GM21528 (cell line): ENCODE data around the gene C16orf95.

ENCODE experiments used
- ATAC-seq: cut with Tn5 transposase; IDR thresholded peaks from one replicate; pipeline ENCODE4 v1.9.1; 2021; ENCODE audit warnings: mild to moderate bottlenecking, moderate library complexity; ENCODE audit not compliant: unreplicated experiment, low FRiP score

Gene C16orf95

GRCh38 chr16:87333581-87334331, 16.6 kb upstream of the C16orf95 start:
- no peak for ATAC-seq

- no peak for ATAC-seq
These were observed 15.9 kb upstream of the C16orf95 start for GRCh38 chr16:87333101-87333500.

- no peak for ATAC-seq
These were observed 15.0 kb upstream of the C16orf95 start for GRCh38 chr16:87332150-87332549.

- ATAC-seq, result no peak
These were observed 14.1 kb upstream of the C16orf95 start for GRCh38 chr16:87331241-87331801.

- no peak for ATAC-seq
These were observed 13.5 kb upstream of the C16orf95 start for GRCh38 chr16:87330646-87331045.

- ATAC-seq, result no peak
These were observed 13.0 kb upstream of the C16orf95 start for GRCh38 chr16:87330257-87330624.

GRCh38 chr16:87329436-87330256, 12.5 kb upstream of the C16orf95 start:
- ATAC-seq, result no peak

- no peak for ATAC-seq
These were observed 11.7 kb upstream of the C16orf95 start for GRCh38 chr16:87328846-87329245.

GRCh38 chr16:87327798-87328495, 10.8 kb upstream of the C16orf95 start:
- no peak for ATAC-seq

GRCh38 chr16:87326151-87326571, 9.0 kb upstream of the C16orf95 start:
- no peak for ATAC-seq

GRCh38 chr16:87325423-87325858, 8.2 kb upstream of the C16orf95 start:
- no peak for ATAC-seq

- ATAC-seq, result no peak
These were observed 7.5 kb upstream of the C16orf95 start for GRCh38 chr16:87324411-87325275.

GRCh38 chr16:87323727-87324410, 6.7 kb upstream of the C16orf95 start:
- no peak for ATAC-seq

GRCh38 chr16:87322833-87323726, 5.9 kb upstream of the C16orf95 start:
- ATAC-seq, result no peak

- no peak for ATAC-seq
These were observed 5.2 kb upstream of the C16orf95 start for GRCh38 chr16:87322360-87322759.

GRCh38 chr16:87321336-87322107, 4.3 kb upstream of the C16orf95 start:
- no peak for ATAC-seq

- ATAC-seq, result no peak
These were observed 3.5 kb upstream of the C16orf95 start for GRCh38 chr16:87320510-87321227.
